Breast epithelium (tissue), 3 donors: ENCODE measurements around the gene KIF1A.

Experiments used
- POLR2A ChIP-seq: fragments of 450-650 bp; IDR thresholded peaks from one replicate; pipeline ENCODE4 v1.6.1; 2016; ENCODE audit warnings: antibody characterized with exemption, mild to moderate bottlenecking, moderate library complexity
- POLR2AphosphoS5 ChIP-seq, 3 donors: sonication (generic); formaldehyde crosslinking; IDR thresholded peaks; one replicate each; pipeline ENCODE4 v1.6.1; 2017; ENCODE audit warnings: antibody characterized with exemption in 3 of 3
- TF ChIP-seq, protein P1 (sequence below), 3 donors: fragments of 450-650 bp; IDR thresholded peaks; one replicate each; pipeline ENCODE4 v1.5.1; 2016 to 2017; ENCODE audit warnings: antibody characterized with exemption in 3 of 3, mild to moderate bottlenecking in 3 of 3, moderate library complexity in 3 of 3

DNA sequence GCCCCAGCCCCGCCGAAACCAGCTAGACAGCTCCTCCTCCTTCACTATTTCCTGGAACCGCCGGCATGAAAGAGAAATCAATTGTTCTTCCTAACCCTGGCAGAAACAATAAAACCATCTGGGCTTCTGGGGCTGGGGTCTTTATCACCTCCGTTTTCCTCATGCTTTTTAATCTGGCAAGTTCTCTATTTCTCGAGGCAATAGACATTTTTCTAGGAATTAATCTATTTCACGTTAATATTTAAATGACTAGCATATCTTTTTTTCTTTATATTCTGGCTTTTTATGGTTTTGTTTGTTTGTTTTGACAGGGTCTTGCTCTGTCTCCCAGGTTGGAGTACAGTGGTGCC, 1.4 kb upstream of the KIF1A start:
- TF ChIP-seq POLR2A (no peak), POLR2AphosphoS5 (IDR thresholded peaks at IDR 0.05) (no peak)
- TF ChIP-seq, protein P1, sequence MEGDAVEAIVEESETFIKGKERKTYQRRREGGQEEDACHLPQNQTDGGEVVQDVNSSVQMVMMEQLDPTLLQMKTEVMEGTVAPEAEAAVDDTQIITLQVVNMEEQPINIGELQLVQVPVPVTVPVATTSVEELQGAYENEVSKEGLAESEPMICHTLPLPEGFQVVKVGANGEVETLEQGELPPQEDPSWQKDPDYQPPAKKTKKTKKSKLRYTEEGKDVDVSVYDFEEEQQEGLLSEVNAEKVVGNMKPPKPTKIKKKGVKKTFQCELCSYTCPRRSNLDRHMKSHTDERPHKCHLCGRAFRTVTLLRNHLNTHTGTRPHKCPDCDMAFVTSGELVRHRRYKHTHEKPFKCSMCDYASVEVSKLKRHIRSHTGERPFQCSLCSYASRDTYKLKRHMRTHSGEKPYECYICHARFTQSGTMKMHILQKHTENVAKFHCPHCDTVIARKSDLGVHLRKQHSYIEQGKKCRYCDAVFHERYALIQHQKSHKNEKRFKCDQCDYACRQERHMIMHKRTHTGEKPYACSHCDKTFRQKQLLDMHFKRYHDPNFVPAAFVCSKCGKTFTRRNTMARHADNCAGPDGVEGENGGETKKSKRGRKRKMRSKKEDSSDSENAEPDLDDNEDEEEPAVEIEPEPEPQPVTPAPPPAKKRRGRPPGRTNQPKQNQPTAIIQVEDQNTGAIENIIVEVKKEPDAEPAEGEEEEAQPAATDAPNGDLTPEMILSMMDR (IDR thresholded peaks at IDR 0.05): no peak
